Ammon's horn (tissue), 1 donor: ENCODE measurements around the gene LRCH4.
A peak's percentile ranks its signal among the peaks of the same experiment; 100 is the strongest.

ENCODE experiments used
- DNase-seq: peaks from one replicate; pipeline ENCODE4 v3.0.0-alpha.2; 2016; ENCODE audit warnings: low spot score

LRCH4 gene

GRCh38 chr7:100604976-100605911 lies 19.3 kb upstream of the LRCH4 start:
- no peak for DNase-seq

GRCh38 chr7:100604028-100604975 lies 18.4 kb upstream of the LRCH4 start:
- peak; percentile 67 for DNase-seq

- DNase-seq = no peak
Measured at GRCh38 chr7:100603726-100604027, 17.7 kb upstream of the LRCH4 start.

GRCh38 chr7:100602889-100603725 lies 17.2 kb upstream of the LRCH4 start:
- no peak for DNase-seq

- DNase-seq = no peak
Measured at GRCh38 chr7:100600730-100601038, 14.8 kb upstream of the LRCH4 start.

GRCh38 chr7:100599911-100600729 lies 14.2 kb upstream of the LRCH4 start:
- no peak for DNase-seq

GRCh38 chr7:100598425-100598824 lies 12.5 kb upstream of the LRCH4 start:
- DNase-seq = no peak

- DNase-seq = no peak
Measured at GRCh38 chr7:100595188-100595587, 9.3 kb upstream of the LRCH4 start.

GRCh38 chr7:100591596-100591995 lies 5.7 kb upstream of the LRCH4 start:
- no peak for DNase-seq

- no peak for DNase-seq
Measured at GRCh38 chr7:100590077-100590737, 4.3 kb upstream of the LRCH4 start.

- DNase-seq = no peak
Measured at GRCh38 chr7:100589341-100589947, 3.5 kb upstream of the LRCH4 start.

- DNase-seq = no peak
Measured at GRCh38 chr7:100588438-100588837, 2.5 kb upstream of the LRCH4 start.

- peak; percentile 100 for DNase-seq
Measured at GRCh38 chr7:100586266-100587025, 517 bp upstream of the LRCH4 start, which contains the start of gene FBXO24. Gene FBXO24, plus strand, starts transcription at chr7:100586328. Its CDS starts 298 bp downstream, at chr7:100586626.

- no peak for DNase-seq
Measured at GRCh38 chr7:100584683-100585510, 1.0 kb downstream of the LRCH4 start.

GRCh38 chr7:100584054-100584682 lies 1.8 kb downstream of the LRCH4 start:
- no peak for DNase-seq

GRCh38 chr7:100583132-100584053 lies 2.5 kb downstream of the LRCH4 start:
- DNase-seq = peak; percentile 81

GRCh38 chr7:100582650-100583049 lies 3.3 kb downstream of the LRCH4 start:
- DNase-seq = no peak
